Breast epithelium (tissue), 4 donors: ENCODE results near the gene RESP18. TPM values are rescaled to one million over a fixed set of nuclear protein-coding genes. Genes with fewer than 3 reads are reported as not detected.
"Not testable (repeated sequence)": the region's sequence is repeated elsewhere in the genome, so short reads cannot be mapped to it uniquely, and the experiment has no call there.

Experiments
- DNase-seq, 2 donors: peaks; one replicate each; pipeline ENCODE4 v3.0.0-alpha.2; 2019; ENCODE audit warnings: low spot score in 2 of 2
- H3K27ac ChIP-seq, 2 donors: fragments of 200-600 bp; sonication (generic) in 1 of 2; one replicate each; pipeline ENCODE4 v1.5.1; 2016 to 2019; ENCODE audit warnings: mild to moderate bottlenecking in 1 of 2
- H3K27me3 ChIP-seq, 2 donors: fragments of 200-600 bp; sonication (generic) in 1 of 2; one replicate each; pipeline versions ENCODE4 v1.5.1 to v1.6.0; 2017 to 2019; ENCODE audit warnings: control low read depth in 1 of 2, mild to moderate bottlenecking in 1 of 2
- H3K36me3 ChIP-seq: fragments of 200-600 bp; one replicate; pipeline ENCODE4 v1.5.1; 2019
- H3K4me1 ChIP-seq, 2 donors: fragments of 200-600 bp; sonication (generic); one replicate each; pipeline ENCODE4 v1.5.1; 2016 to 2019; ENCODE audit warnings: control low read depth in 1 of 2
- H3K4me3 ChIP-seq, 3 donors: fragments of 200-600 bp; sonication (generic); 1 replicate in 2 of 3; 2 replicates in 1 of 3; pipeline ENCODE4 v1.5.1; 2016 to 2019; ENCODE audit warnings: mild to moderate bottlenecking in 3 of 3, moderate library complexity in 2 of 3
- H3K9me3 ChIP-seq, 2 donors: fragments of 200-600 bp; sonication (generic) in 1 of 2; one replicate each; pipeline ENCODE4 v1.5.1; 2016 to 2019; ENCODE audit warnings: control low read depth in 1 of 2
- POLR2A ChIP-seq: fragments of 450-650 bp; IDR thresholded peaks from one replicate; pipeline ENCODE4 v1.6.1; 2016; ENCODE audit warnings: antibody characterized with exemption, mild to moderate bottlenecking, moderate library complexity
- POLR2AphosphoS5 ChIP-seq, 3 donors: sonication (generic); formaldehyde crosslinking; IDR thresholded peaks; one replicate each; pipeline ENCODE4 v1.6.1; 2017; ENCODE audit warnings: antibody characterized with exemption in 3 of 3
- intact Hi-C: fragments of 100-400 bp; cut with DNase I; formaldehyde crosslinking; loops from one replicate; pipeline ENCODE4 v1.15.1; 2023; ENCODE audit warnings: low total_unique reads
- total RNA-seq, 3 donors: library from RNA; depleted of rRNA; stranded (reverse); fragments of >200 nt; gene quantifications; one replicate each; pipeline ENCODE4 v1.1.0, GENCODE V29; 2016
- TF ChIP-seq, protein P1 (sequence below), 3 donors: fragments of 450-650 bp; IDR thresholded peaks; one replicate each; pipeline ENCODE4 v1.5.1; 2016 to 2017; ENCODE audit warnings: antibody characterized with exemption in 3 of 3, mild to moderate bottlenecking in 3 of 3, moderate library complexity in 3 of 3

RESP18 gene
- total RNA-seq, 3 donors from 2014 or later, result not detected

- Histone ChIP-seq H3K4me1 (peaks cover 4 to 12% of the 10 kb centered on the region in 2 donors), H3K27me3 (no peaks in the 10 kb centered on the region), H3K9me3 (no peaks in the 10 kb centered on the region), H3K4me3 (no peak overlapping the region), H3K27ac (peak overlapping the region in 1 of 2 donors; percentile 92), H3K36me3 (no peaks in the 10 kb centered on the region)
- no peak for TF ChIP-seq POLR2AphosphoS5 (IDR thresholded peaks at IDR 0.05)
- no peak for TF ChIP-seq POLR2A
- TF ChIP-seq, protein P1, sequence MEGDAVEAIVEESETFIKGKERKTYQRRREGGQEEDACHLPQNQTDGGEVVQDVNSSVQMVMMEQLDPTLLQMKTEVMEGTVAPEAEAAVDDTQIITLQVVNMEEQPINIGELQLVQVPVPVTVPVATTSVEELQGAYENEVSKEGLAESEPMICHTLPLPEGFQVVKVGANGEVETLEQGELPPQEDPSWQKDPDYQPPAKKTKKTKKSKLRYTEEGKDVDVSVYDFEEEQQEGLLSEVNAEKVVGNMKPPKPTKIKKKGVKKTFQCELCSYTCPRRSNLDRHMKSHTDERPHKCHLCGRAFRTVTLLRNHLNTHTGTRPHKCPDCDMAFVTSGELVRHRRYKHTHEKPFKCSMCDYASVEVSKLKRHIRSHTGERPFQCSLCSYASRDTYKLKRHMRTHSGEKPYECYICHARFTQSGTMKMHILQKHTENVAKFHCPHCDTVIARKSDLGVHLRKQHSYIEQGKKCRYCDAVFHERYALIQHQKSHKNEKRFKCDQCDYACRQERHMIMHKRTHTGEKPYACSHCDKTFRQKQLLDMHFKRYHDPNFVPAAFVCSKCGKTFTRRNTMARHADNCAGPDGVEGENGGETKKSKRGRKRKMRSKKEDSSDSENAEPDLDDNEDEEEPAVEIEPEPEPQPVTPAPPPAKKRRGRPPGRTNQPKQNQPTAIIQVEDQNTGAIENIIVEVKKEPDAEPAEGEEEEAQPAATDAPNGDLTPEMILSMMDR (IDR thresholded peaks at IDR 0.05), result no peak
- intact Hi-C loops, result no loop called here
- no peak for DNase-seq
These were observed 41.1 kb downstream of the RESP18 start for GRCh38 chr2:219291394-219291793.

GRCh38 chr2:219290381-219291171, 42.0 kb downstream of the RESP18 start:
- Histone ChIP-seq H3K4me1 (peaks cover 4 to 13% of the 10 kb centered on the region in 2 donors), H3K9me3 (no peaks in the 10 kb centered on the region), H3K27me3 (no peaks in the 10 kb centered on the region), H3K4me3 (no peak overlapping the region), H3K36me3 (no peaks in the 10 kb centered on the region), H3K27ac (peak overlapping the region; percentile 74 to 92)
- no peak for DNase-seq
- TF ChIP-seq POLR2A, result no peak
- intact Hi-C loops, result no loop called here

- peak overlapping the region; percentile 74 to 92 for H3K27ac ChIP-seq
- intact Hi-C loops, result no loop called here
- H3K9me3 ChIP-seq, result no peaks in the 10 kb centered on the region
- H3K36me3 ChIP-seq, result no peaks in the 10 kb centered on the region
- TF ChIP-seq POLR2AphosphoS5 (IDR thresholded peaks at IDR 0.05) (peak in 1 of 3 donors; percentile 42), POLR2A (no peak)
- TF ChIP-seq, protein P1 (IDR thresholded peaks at IDR 0.05), result no peak
- H3K4me1 ChIP-seq, result peaks cover 8 to 13% of the 10 kb centered on the region in 2 donors
- H3K27me3 ChIP-seq, result no peaks in the 10 kb centered on the region
- peak in 1 of 2 donors; percentile 67 for DNase-seq
- no peak overlapping the region for H3K4me3 ChIP-seq
These were observed 42.8 kb downstream of the RESP18 start for GRCh38 chr2:219289537-219290361.

DNA sequence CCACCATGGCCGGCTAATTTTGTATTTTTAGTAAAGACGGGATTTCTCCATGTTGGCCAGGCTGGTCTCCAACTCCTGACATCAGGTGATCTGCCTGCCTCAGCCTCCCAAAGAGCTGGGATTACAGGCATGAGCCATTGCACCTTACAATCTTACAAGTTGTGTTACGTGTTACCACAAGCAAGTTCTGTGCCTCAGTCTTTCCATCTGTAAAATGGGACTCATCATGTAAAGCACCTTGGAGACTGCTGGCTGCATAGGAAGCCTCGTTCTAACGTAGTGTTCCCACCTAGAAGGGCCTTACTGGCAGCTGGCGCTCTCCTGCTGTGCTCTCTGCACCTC, 43.4 kb downstream of the RESP18 start:
- TF ChIP-seq POLR2A, result no peak
- TF ChIP-seq POLR2AphosphoS5 (IDR thresholded peaks at IDR 0.05), result no peak
- TF ChIP-seq, protein P1 (IDR thresholded peaks at IDR 0.05), result no peak
- no peaks in the 10 kb centered on the region for H3K27me3 ChIP-seq
- no peak overlapping the region for H3K4me3 ChIP-seq
- peak overlapping the region; percentile 74 to 92 for H3K27ac ChIP-seq
- peaks cover 10 to 13% of the 10 kb centered on the region in 2 donors for H3K4me1 ChIP-seq
- no peak for DNase-seq
- intact Hi-C loops, result no loop called here
- no peaks in the 10 kb centered on the region for H3K9me3 ChIP-seq
- no peaks in the 10 kb centered on the region for H3K36me3 ChIP-seq

DNA sequence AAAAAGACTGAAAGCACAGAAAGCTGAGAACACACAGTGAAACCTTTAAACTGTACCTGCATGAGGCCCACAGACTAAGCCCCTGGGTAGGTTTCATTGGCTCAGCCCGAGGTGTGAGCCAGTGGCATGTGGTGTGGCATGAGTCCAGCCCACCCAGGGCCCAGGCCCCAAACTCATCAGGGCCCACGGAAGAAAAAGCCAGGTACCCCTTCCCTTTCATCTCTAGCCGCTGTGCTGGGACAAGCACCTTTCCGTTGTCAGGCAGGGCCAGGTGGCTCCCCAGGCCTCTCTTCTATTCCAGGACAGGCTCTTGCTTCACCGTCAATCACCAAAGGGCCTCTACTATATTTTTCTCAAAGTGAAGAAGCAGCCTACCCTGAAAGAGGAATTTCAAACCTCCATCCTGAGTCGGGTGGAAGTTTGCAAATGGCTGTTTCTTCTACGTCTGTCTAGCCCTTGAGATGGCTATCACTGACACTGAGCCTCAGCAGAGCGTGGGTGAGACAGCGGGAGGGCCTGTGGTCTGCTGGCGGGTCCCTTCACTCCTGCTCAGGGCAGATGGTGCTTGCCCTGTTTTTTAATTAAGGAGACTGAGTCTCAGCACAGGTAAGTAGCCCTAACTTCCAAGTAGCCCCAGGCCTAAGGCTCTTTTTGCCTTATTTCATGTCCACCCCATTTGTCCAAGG, 44.8 kb downstream of the RESP18 start:
- peak overlapping the region in 1 of 2 donors; percentile 24 for H3K27ac ChIP-seq
- peaks cover 10 to 13% of the 10 kb centered on the region in 2 donors for H3K4me1 ChIP-seq
- H3K36me3 ChIP-seq, result no peaks in the 10 kb centered on the region
- no peaks in the 10 kb centered on the region for H3K27me3 ChIP-seq
- H3K4me3 ChIP-seq, result no peak overlapping the region
- intact Hi-C loops, result no loop called here
- TF ChIP-seq POLR2AphosphoS5 (IDR thresholded peaks at IDR 0.05) (no peak), POLR2A (no peak)
- TF ChIP-seq, protein P1 (IDR thresholded peaks at IDR 0.05), result no peak
- no peaks in the 10 kb centered on the region for H3K9me3 ChIP-seq
- no peak for DNase-seq

GRCh38 chr2:219287116-219287440, 45.5 kb downstream of the RESP18 start:
- intact Hi-C loops, DNase-seq, H3K27me3 ChIP-seq, H3K4me3 ChIP-seq, H3K9me3 ChIP-seq, H3K36me3 ChIP-seq: not testable (repeated sequence)
- Histone ChIP-seq H3K27ac (peak overlapping the region; percentile 61 to 89), H3K4me1 (peaks cover 10 to 13% of the 10 kb centered on the region in 2 donors)
